Astrocyte (in vitro differentiated cells and primary cell): Measurements from ENCODE around the gene RICTOR. TPM values are rescaled to one million over a fixed set of nuclear protein-coding genes. Genes with fewer than 3 reads are reported as not detected.

ENCODE experiments used
- DNase-seq: peaks from one replicate; pipeline ENCODE4 v3.0.0-alpha.2; 2010; ENCODE audit warnings: low read depth
- FAIRE-seq: peaks from 2 replicates; lab custom pipeline; 2011; peaks lifted over from hg19 to GRCh38; lab: Jason Lieb, UNC
- H2AFZ ChIP-seq: 2 replicates; pipeline ENCODE4 v1.6.0; 2012; ENCODE audit warnings: low read depth, low read length, inconsistent platforms
- H3K27ac ChIP-seq: 2 replicates; pipeline ENCODE4 v1.5.1; 2011; ENCODE audit warnings: low read depth, low read length, inconsistent platforms
- H3K27me3 ChIP-seq: 2 replicates; pipeline ENCODE4 v1.6.0; 2011; ENCODE audit warnings: low read length, inconsistent platforms; ENCODE audit not compliant: insufficient read depth
- H3K36me3 ChIP-seq: 2 replicates; pipeline ENCODE4 v1.5.1; 2011; ENCODE audit warnings: low read length, inconsistent platforms; ENCODE audit not compliant: insufficient read depth
- H3K4me1 ChIP-seq: 2 replicates; pipeline ENCODE4 v1.5.1; 2011; ENCODE audit warnings: low read length, inconsistent platforms; ENCODE audit not compliant: insufficient read depth
- H3K4me2 ChIP-seq: 2 replicates; pipeline ENCODE4 v1.6.0; 2012; ENCODE audit warnings: low read length, inconsistent platforms
- H3K4me3 ChIP-seq: 2 replicates; pipeline ENCODE4 v1.5.1; 2011; ENCODE audit warnings: low read depth, mild to moderate bottlenecking, low read length, inconsistent platforms; ENCODE audit not compliant: insufficient read depth
- H3K79me2 ChIP-seq: 2 replicates; pipeline ENCODE4 v1.6.0; 2012; ENCODE audit warnings: mild to moderate bottlenecking, low read length, inconsistent platforms; ENCODE audit not compliant: insufficient read depth
- H3K9ac ChIP-seq: 2 replicates; pipeline ENCODE4 v1.6.0; 2012; ENCODE audit warnings: mild to moderate bottlenecking, low read length, inconsistent platforms
- H3K9me3 ChIP-seq: 2 replicates; pipeline ENCODE4 v1.5.1; 2012; ENCODE audit warnings: low read depth, mild to moderate bottlenecking, low read length, inconsistent platforms; ENCODE audit not compliant: insufficient read depth
- H4K20me1 ChIP-seq: 2 replicates; pipeline ENCODE4 v1.6.0; 2012; ENCODE audit warnings: low read length, inconsistent platforms; ENCODE audit not compliant: insufficient read depth
- H3K27ac Mint-ChIP-seq: one replicate; pipeline ENCODE4 v1.8.0; 2021; ENCODE audit warnings: mild to moderate bottlenecking, mixed read lengths; ENCODE audit not compliant: unreplicated experiment
- H3K27me3 Mint-ChIP-seq: one replicate; pipeline ENCODE4 v1.8.0; 2021; ENCODE audit warnings: low read depth, mixed read lengths; ENCODE audit not compliant: unreplicated experiment
- H3K36me3 Mint-ChIP-seq: one replicate; pipeline ENCODE4 v1.8.0; 2021; ENCODE audit warnings: low read depth, mixed read lengths; ENCODE audit not compliant: unreplicated experiment
- H3K4me1 Mint-ChIP-seq: one replicate; pipeline ENCODE4 v1.8.0; 2021; ENCODE audit warnings: low read depth, mixed read lengths; ENCODE audit not compliant: unreplicated experiment
- H3K4me3 Mint-ChIP-seq: one replicate; pipeline ENCODE4 v1.8.0; 2021; ENCODE audit warnings: mild to moderate bottlenecking, moderate library complexity, mixed read lengths; ENCODE audit not compliant: unreplicated experiment
- H3K9me3 Mint-ChIP-seq: one replicate; pipeline ENCODE4 v1.8.0; 2021; ENCODE audit warnings: mild to moderate bottlenecking, mixed read lengths; ENCODE audit not compliant: unreplicated experiment
- CTCF ChIP-seq: IDR thresholded peaks from 2 replicates; pipeline ENCODE4 v1.5.1; 2011; ENCODE audit warnings: low read depth, mild to moderate bottlenecking, inconsistent platforms, low read length, moderate library complexity; ENCODE audit not compliant: insufficient read depth
- EZH2 ChIP-seq: IDR thresholded peaks from 2 replicates; pipeline ENCODE4 v1.6.1; 2012; ENCODE audit warnings: mild to moderate bottlenecking, low read length, inconsistent platforms; ENCODE audit not compliant: insufficient read depth
- total RNA-seq: library from RNA; stranded (reverse); gene quantifications from 2 replicates; pipeline ENCODE4 v1.2.1, GENCODE V29; 2021

RICTOR gene
- total RNA-seq, 1 donor from 2014 or later = 43.2 TPM

- Histone ChIP-seq H3K9ac (no peak overlapping the region), H3K4me2 (no peak overlapping the region), H3K9me3 (no peaks in the 10 kb centered on the region), H4K20me1 (peaks cover 6% of the 10 kb centered on the region), H3K4me3 (no peak overlapping the region), H3K4me1 (peaks cover 27% of the 10 kb centered on the region), H3K27ac (no peak overlapping the region), H3K79me2 (no peaks in the 10 kb centered on the region), H3K36me3 (peaks cover 20% of the 10 kb centered on the region), H2AFZ (no peak overlapping the region), H3K27me3 (no peaks in the 10 kb centered on the region)
- TF ChIP-seq EZH2 = no peak
- H3K27ac Mint-ChIP-seq = peak overlapping the region; percentile 43
- H3K4me3 Mint-ChIP-seq = no peak overlapping the region
- DNase-seq (no peak), FAIRE-seq (no peak)
- H3K9me3 Mint-ChIP-seq = no peaks in the 10 kb centered on the region
- peaks cover 17% of the 10 kb centered on the region for H3K36me3 Mint-ChIP-seq
- no peaks in the 10 kb centered on the region for H3K27me3 Mint-ChIP-seq
- H3K4me1 Mint-ChIP-seq = peaks cover 39% of the 10 kb centered on the region
These were observed 150.3 kb downstream of the RICTOR start for GRCh38 chr5:38923661-38924451.

- peak; percentile 26 for DNase-seq
- no peak overlapping the region for H3K27ac Mint-ChIP-seq
These were observed 152.0 kb downstream of the RICTOR start for GRCh38 chr5:38922199-38922598.

GRCh38 chr5:38921174-38921573, 153.0 kb downstream of the RICTOR start:
- no peak for DNase-seq
- TF ChIP-seq CTCF = no peak
- no peak for TF ChIP-seq EZH2
- Mint-ChIP-seq H3K36me3 (peaks cover 12% of the 10 kb centered on the region), H3K4me1 (peaks cover 27% of the 10 kb centered on the region), H3K4me3 (no peak overlapping the region), H3K27me3 (no peaks in the 10 kb centered on the region), H3K9me3 (no peaks in the 10 kb centered on the region), H3K27ac (no peak overlapping the region)
- Histone ChIP-seq H3K4me2 (no peak overlapping the region), H2AFZ (no peak overlapping the region), H3K9me3 (no peaks in the 10 kb centered on the region), H3K4me3 (no peak overlapping the region), H3K27ac (no peak overlapping the region), H3K79me2 (no peaks in the 10 kb centered on the region), H3K27me3 (no peaks in the 10 kb centered on the region), H4K20me1 (peaks cover 6% of the 10 kb centered on the region), H3K36me3 (peaks cover 17% of the 10 kb centered on the region), H3K9ac (no peak overlapping the region), H3K4me1 (peaks cover 19% of the 10 kb centered on the region)
- FAIRE-seq = no peak

More at GRCh38 chr5:38922199-38922598, 152.0 kb downstream of the RICTOR start:
- H3K4me2 ChIP-seq = no peak overlapping the region
- no peak overlapping the region for H3K4me3 Mint-ChIP-seq
- no peak overlapping the region for H3K9ac ChIP-seq
- no peak overlapping the region for H2AFZ ChIP-seq
- H3K4me3 ChIP-seq = no peak overlapping the region
- H3K27ac ChIP-seq = no peak overlapping the region
- peaks cover 17% of the 10 kb centered on the region for H3K36me3 ChIP-seq
- peaks cover 27% of the 10 kb centered on the region for H3K4me1 ChIP-seq
- no peaks in the 10 kb centered on the region for H3K9me3 Mint-ChIP-seq
- no peaks in the 10 kb centered on the region for H3K27me3 Mint-ChIP-seq
- H3K9me3 ChIP-seq = no peaks in the 10 kb centered on the region
- no peaks in the 10 kb centered on the region for H3K27me3 ChIP-seq
- TF ChIP-seq EZH2 (no peak), CTCF (peak; percentile 93)
- peaks cover 6% of the 10 kb centered on the region for H4K20me1 ChIP-seq
- peaks cover 9% of the 10 kb centered on the region for H3K36me3 Mint-ChIP-seq
- no peaks in the 10 kb centered on the region for H3K79me2 ChIP-seq
- H3K4me1 Mint-ChIP-seq = peaks cover 36% of the 10 kb centered on the region
- no peak for FAIRE-seq
